ENCODE results near the gene NCAPH2. TPM values are rescaled to one million over a fixed set of nuclear protein-coding genes. Genes with fewer than 3 reads are reported as not detected.

The NCAPH2 gene
- total and polyA plus RNA-seq, 9 of the 15 experiments (the other 6 are each of a cell fraction or from before 2014, with no cell fraction given), result 3.6 to 88.6 (median 32.4) TPM

DNA sequence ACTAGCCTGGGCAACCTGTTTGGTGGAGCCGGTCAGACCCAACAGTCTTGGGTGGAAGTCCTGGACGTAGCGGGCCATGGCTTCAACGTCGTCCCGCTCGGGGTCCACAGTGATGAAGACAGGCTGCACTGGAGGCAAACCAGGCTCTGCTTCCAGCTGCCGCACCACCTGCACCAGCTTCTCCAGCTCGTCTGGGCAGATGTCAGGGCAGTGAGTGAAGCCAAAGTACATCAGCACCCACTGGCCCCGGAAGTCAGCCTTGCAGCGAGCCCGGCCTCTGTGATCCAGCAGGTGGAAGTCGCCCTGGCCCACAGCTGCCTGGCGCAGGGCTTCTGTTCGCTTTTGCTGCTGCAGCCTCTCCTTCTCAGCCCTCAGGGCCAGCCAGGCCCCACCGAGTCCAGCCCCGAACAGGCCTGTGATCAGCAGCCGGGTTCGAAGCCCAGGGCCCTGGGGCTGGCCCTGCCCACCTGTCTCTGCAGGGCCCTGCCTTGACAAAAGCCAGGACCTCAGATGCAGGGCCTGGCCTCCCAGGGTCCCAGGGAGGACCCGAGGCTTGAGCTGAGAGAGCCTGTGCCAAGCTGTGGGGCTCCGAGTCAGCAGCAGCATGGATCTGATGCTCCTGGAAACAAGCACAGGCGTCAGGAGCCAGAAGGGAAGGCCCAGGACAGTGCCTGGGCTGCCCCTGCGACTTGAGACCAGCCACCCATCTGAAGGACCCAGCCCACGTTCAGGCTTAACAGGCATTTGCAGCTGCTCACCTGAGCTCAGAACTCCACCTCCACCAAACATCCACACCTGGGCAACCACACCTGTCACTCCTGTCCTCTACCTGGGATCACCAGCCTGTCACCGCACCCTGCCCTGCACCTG is 16.0 kb downstream of the NCAPH2 start:
- Histone ChIP-seq H3K27me3 (ENCODE audit: control insufficient read depth in 2 of 2, insufficient read depth in 2 of 2, low read length in 2 of 2) (no peaks in the 10 kb centered on the region), H3K4me3 (peak overlapping the region; percentile 71), H3K27ac (ENCODE audit: extremely low read depth, low read depth, low read length) (peak overlapping the region; percentile 89; the same call in 2 of the 3 replicates), H3K4me1 (replicated peaks in 1 of 2; ENCODE audit: control insufficient read depth in 2 of 2, insufficient read depth in 2 of 2, low read length in 2 of 2) (peaks cover 8 to 52% of the 10 kb centered on the region in 2 experiments; a peak in 4 of 5 replicates), H3K9me1 (ENCODE audit: control insufficient read depth, insufficient read depth, low read length) (no peaks in the 10 kb centered on the region), H3K9me3 (replicated peaks; ENCODE audit: control insufficient read depth, insufficient read depth, low read depth, low read length) (no peaks in the 10 kb centered on the region), H3K36me3 (ENCODE audit: control insufficient read depth, insufficient read depth, low read length) (peaks cover 47% of the 10 kb centered on the region; the same call in 1 of the 3 replicates), H2AFZ (ENCODE audit: low read depth, low read length) (no peak overlapping the region), H3K9ac (ENCODE audit: insufficient read depth in 1 of 2, low read depth in 2 of 2, low read length in 2 of 2) (peak overlapping the region; percentile 86 to 96), H4K20me1 (replicated peaks; ENCODE audit: control insufficient read depth, insufficient read depth, low read length) (peaks cover 12% of the 10 kb centered on the region; the same call in 1 of the 2 replicates), H3K79me2 (ENCODE audit: control insufficient read depth, insufficient read depth, low read length) (peaks cover 34% of the 10 kb centered on the region), H3K4me2 (ENCODE audit: insufficient read depth, low read length) (peak overlapping the region; percentile 88)
- no peak for DNase-seq (ENCODE audit: extremely low read depth in 1 of 4, low spot score in 3 of 4)
- WGBS (ENCODE audit: insufficient coverage, low coverage, missing lambda C conversion rate), result 70% methylated on average over 14 of the region's 25 CpGs
- FAIRE-seq, result no peak
- in situ Hi-C loops (cut with MboI), result loop anchor here (5.0 kb wide), 1 partner anchor 43 kb away; no protein-coding TSS in a partner anchor
- POLR2A ChIA-PET, result interaction anchor here (0.6 to 5.3 kb wide), 4 partner anchors 15 to 282 kb away, joined by 3 to 65 read pairs (median 3); partner anchors contain the start of genes CHKB, KLHDC7B, LMF2 and NCAPH2
- intact Hi-C loops (cut with micrococcal nuclease), result no loop called here
- BruUV-seq (replicated peaks), result no TSS peak
- CTCF ChIA-PET (ENCODE audit: low intra/inter-chr PET ratio), result no interaction called here
- ATAC-seq, result no peak
- TF ChIP-seq IFI16 (CRISPR knock-in tag; IDR thresholded peaks at IDR 0.05), result no peak
- TF ChIP-seq POLR2G (IDR thresholded peaks at IDR 0.05; ENCODE audit: low read depth, low read length), result peak; percentile 80
- peak; percentile 46 for TF ChIP-seq RBM22 (IDR thresholded peaks at IDR 0.05; ENCODE audit: low read depth, low read length, poor library complexity, severe bottlenecking)
- TF ChIP-seq THRB (CRISPR knock-in tag; conservative IDR thresholded peaks at IDR 0.05), result no peak
- no peak for TF ChIP-seq FOXJ2 (tag; IDR thresholded peaks at IDR 0.05)
- peak; percentile 6; the same call in 1 of the 2 replicates for TF ChIP-seq POLR2A (conservative IDR thresholded peaks at IDR 0.05)
- TF ChIP-seq ZEB2 (IDR thresholded peaks at IDR 0.05), result 0 out of 2 replicates have a peak, but pooled peaks have one; percentile 36
- no peak for TF ChIP-seq ZFP36 (IDR thresholded peaks at IDR 0.05; ENCODE audit: low read depth, low read length, partially characterized antibody)
- no peak for TF ChIP-seq TARDBP (IDR thresholded peaks at IDR 0.05)
- 0 out of 2 replicates have a peak, but pooled peaks have one; percentile 59 for TF ChIP-seq AFF4 (CRISPR knock-in tag; IDR thresholded peaks at IDR 0.05)
- no peak for TF ChIP-seq ZNF133 (CRISPR knock-in tag; IDR thresholded peaks at IDR 0.05)
- peak; percentile 55 for TF ChIP-seq RBFOX2 (IDR thresholded peaks at IDR 0.05; ENCODE audit: low read depth, low read length)
- no peak for TF ChIP-seq CTCFL (IDR thresholded peaks at IDR 0.05; ENCODE audit: borderline replicate concordance, insufficient read depth, low read depth, low read length, poor library complexity, severe bottlenecking)
- TF ChIP-seq ZNF253 (CRISPR knock-in tag; conservative IDR thresholded peaks at IDR 0.05), result no peak
